C4-2B (cell line): ENCODE measurements around the gene SETX.

Source experiments
- CTCF ChIP-seq: fragments of 450-650 bp; conservative IDR thresholded peaks from 2 replicates; pipeline ENCODE4 v1.5.1; 2017; ENCODE audit warnings: mild to moderate bottlenecking
- ZFX ChIP-seq: fragments of 450-650 bp; IDR thresholded peaks from 2 replicates; pipeline ENCODE4 v1.6.1; 2017

- no peak for TF ChIP-seq CTCF
- no peak for TF ChIP-seq ZFX
Measured at GRCh38 chr9:132239518-132239917, 115.3 kb downstream of the SETX start.
